K562 (cell line): ENCODE results near the gene CAMK2G. TPM values are rescaled to one million over a fixed set of nuclear protein-coding genes. Genes with fewer than 3 reads are reported as not detected.

Source experiments
- ATAC-seq: fragments of 200-7000 bp; cut with Tn5 transposase; 3 replicates; pipeline ENCODE4 v1.9.1; 2020; ENCODE audit warnings: moderate library complexity
- BruUV-seq: library from RNA; stranded (reverse); fragments of 400-500 nt; replicated peaks from 2 replicates; lab custom pipeline; 2021; lab: Mats Ljungman, UMichigan
- CTCF ChIA-PET: fragments of 300-600 bp; formaldehyde crosslinking; extraction: SDS; loops from one replicate; lab custom pipeline; 2021; ENCODE audit warnings: low intra/inter-chr PET ratio; lab: Yijun Ruan, JAX
- POLR2A ChIA-PET: fragments of 300-600, 350-650 bp; sonication (Branson Sonifier 250); formaldehyde crosslinking; extraction: SDS; loops from one replicate; lab custom pipeline; 2021; ENCODE audit warnings: antibody characterized with exemption, inconsistent platforms; lab: Yijun Ruan, JAX
- DNase-seq, 4 experiments: peaks; one replicate each; pipeline versions ENCODE4 v3.0.0 to v3.0.0-alpha.2; 2011 to 2018; ENCODE audit warnings: low spot score in 3 of 4, mixed read lengths in 3 of 4; ENCODE audit errors: extremely low read depth in 1 of 4
- FAIRE-seq: peaks from 2 replicates; lab custom pipeline; 2011; peaks lifted over from hg19 to GRCh38; lab: Jason Lieb, UNC
- H2AFZ ChIP-seq: 2 replicates; pipeline ENCODE4 v1.6.0; 2011; ENCODE audit warnings: low read depth, low read length, control low read depth, inconsistent platforms
- H3K27ac ChIP-seq: fragments of 200-600 bp; 3 replicates; pipeline ENCODE4 v1.8.0; 2011; ENCODE audit warnings: low read depth, mild to moderate bottlenecking, control low read depth, inconsistent platforms, low read length, moderate library complexity, mixed read lengths; ENCODE audit errors: extremely low read depth
- H3K27me3 ChIP-seq, 2 experiments: fragments of 300-600 bp in 1 of 2; 2 replicates in 1 of 2; 3 replicates in 1 of 2; pipeline versions ENCODE4 v1.6.0 to v1.8.0; 2011; ENCODE audit warnings: inconsistent platforms in 2 of 2, low read length in 2 of 2, mild to moderate bottlenecking in 1 of 2, mixed read lengths in 1 of 2, moderate library complexity in 1 of 2; ENCODE audit not compliant: control insufficient read depth in 2 of 2, insufficient read depth in 2 of 2
- H3K36me3 ChIP-seq: fragments of 300-600 bp; 3 replicates; pipeline ENCODE4 v1.8.0; 2011; ENCODE audit warnings: mild to moderate bottlenecking, low read length, inconsistent platforms; ENCODE audit not compliant: control insufficient read depth, insufficient read depth
- H3K4me1 ChIP-seq, 2 experiments: fragments of 200-600 bp in 1 of 2; replicated peaks in 1 of 2; 2 replicates in 1 of 2; 3 replicates in 1 of 2; pipeline versions ENCODE4 v1.5.1 to v1.8.0; 2011; ENCODE audit warnings: inconsistent platforms in 2 of 2, low read length in 2 of 2, mild to moderate bottlenecking in 1 of 2, mixed read lengths in 1 of 2, moderate library complexity in 1 of 2; ENCODE audit not compliant: control insufficient read depth in 2 of 2, insufficient read depth in 2 of 2
- H3K4me2 ChIP-seq: 2 replicates; pipeline ENCODE4 v1.6.1; 2011; ENCODE audit warnings: low read length, control low read depth, inconsistent platforms, mixed read lengths; ENCODE audit not compliant: insufficient read depth
- H3K4me3 ChIP-seq: fragments of 200-600 bp; sonication (generic), shearing (Covaris generic); 2 replicates; pipeline ENCODE4 v1.5.1; 2016; ENCODE audit warnings: control low read depth, inconsistent platforms
- H3K79me2 ChIP-seq: fragments of 200-600 bp; 3 replicates; pipeline ENCODE4 v1.8.0; 2011; ENCODE audit warnings: low read length, inconsistent platforms; ENCODE audit not compliant: control insufficient read depth, insufficient read depth
- H3K9ac ChIP-seq, 2 experiments: 2 replicates each; pipeline versions ENCODE4 v1.6.0 to v1.6.1; 2011; ENCODE audit warnings: low read depth in 2 of 2, low read length in 2 of 2, control low read depth in 1 of 2, inconsistent platforms in 1 of 2, mild to moderate bottlenecking in 1 of 2, mixed read lengths in 1 of 2; ENCODE audit not compliant: insufficient read depth in 1 of 2
- H3K9me1 ChIP-seq: one replicate; pipeline ENCODE4 v1.6.0; 2011; ENCODE audit warnings: inconsistent platforms, mild to moderate bottlenecking, low read length, moderate library complexity; ENCODE audit not compliant: control insufficient read depth, insufficient read depth
- H3K9me3 ChIP-seq: replicated peaks from 2 replicates; pipeline ENCODE4 v1.5.1; 2011; ENCODE audit warnings: low read depth, low read length, inconsistent platforms; ENCODE audit not compliant: control insufficient read depth, insufficient read depth
- H4K20me1 ChIP-seq: replicated peaks from 2 replicates; pipeline ENCODE4 v1.6.1; 2011; ENCODE audit warnings: low read length, inconsistent platforms, mixed read lengths; ENCODE audit not compliant: control insufficient read depth, insufficient read depth
- ARID1B ChIP-seq: fragments of 450-650 bp; IDR thresholded peaks from 2 replicates; pipeline ENCODE4 v1.6.1; 2016; ENCODE audit warnings: antibody characterized with exemption, mild to moderate bottlenecking, inconsistent platforms
- ATF7 ChIP-seq: fragments of 450-650 bp; IDR thresholded peaks from 2 replicates; pipeline ENCODE4 v1.7.1; 2014; ENCODE audit warnings: mild to moderate bottlenecking, moderate library complexity
- CEBPB ChIP-seq: fragments of 450-650 bp; IDR thresholded peaks from 2 replicates; pipeline ENCODE4 v1.6.1; 2016; ENCODE audit warnings: missing genetic modification characterization, missing compliant biosample characterization
- ESRRA ChIP-seq: fragments of 450-650 bp; IDR thresholded peaks from 2 replicates; pipeline ENCODE4 v1.6.1; 2014; ENCODE audit warnings: low read depth, mild to moderate bottlenecking, moderate library complexity, borderline replicate concordance
- HDAC1 ChIP-seq, 2 experiments: fragments of 450-650 bp; IDR thresholded peaks; 2 replicates each; pipeline ENCODE4 v1.6.1; 2016 to 2017; ENCODE audit warnings: inconsistent platforms in 1 of 2, mild to moderate bottlenecking in 1 of 2, moderate library complexity in 1 of 2
- HDAC2 ChIP-seq: fragments of 450-650 bp; IDR thresholded peaks from 2 replicates; pipeline ENCODE4 v1.6.1; 2016; ENCODE audit warnings: mild to moderate bottlenecking
- JUNB ChIP-seq: fragments of 450-650 bp; formaldehyde crosslinking; conservative IDR thresholded peaks from 2 replicates; pipeline ENCODE4 v1.4.0; 2020; ENCODE audit warnings: mild to moderate bottlenecking
- L3MBTL2 ChIP-seq: fragments of 450-650 bp; IDR thresholded peaks from 2 replicates; pipeline ENCODE4 v1.6.1; 2016; ENCODE audit warnings: mild to moderate bottlenecking, moderate library complexity
- RBM34 ChIP-seq: fragments of 200-400 bp; formaldehyde crosslinking; IDR thresholded peaks from 2 replicates; pipeline ENCODE4 v1.6.1; 2018; ENCODE audit warnings: low read length, borderline replicate concordance; ENCODE audit not compliant: insufficient read depth
- RCOR1 ChIP-seq, 2 experiments: IDR thresholded peaks; 2 replicates each; pipeline ENCODE4 v1.6.1; 2012; ENCODE audit warnings: low read depth in 2 of 2, low read length in 2 of 2, borderline replicate concordance in 1 of 2, improper control_type of control experiment in 1 of 2
- SMAD4 ChIP-seq: fragments of 250-450 bp; sonication (Bioruptor Pico); conservative IDR thresholded peaks from 2 replicates; pipeline ENCODE4 v1.8.0; 2021; ENCODE audit warnings: inconsistent platforms, mild to moderate bottlenecking, moderate library complexity
- SMC3 ChIP-seq: conservative IDR thresholded peaks from 2 replicates; pipeline ENCODE4 v1.6.1; 2011; ENCODE audit warnings: low read depth, low read length, improper control_type of control experiment; ENCODE audit not compliant: insufficient read depth
- ZC3H11A ChIP-seq: IDR thresholded peaks from 2 replicates; pipeline ENCODE4 v1.6.1; 2012; ENCODE audit warnings: low read depth, low read length, improper control_type of control experiment
- ZFX ChIP-seq: sonication (generic); formaldehyde crosslinking; IDR thresholded peaks from 2 replicates; pipeline ENCODE4 v1.8.0; 2022; ENCODE audit warnings: mild to moderate bottlenecking, missing genetic modification reagents, moderate library complexity
- ZNF444 ChIP-seq: fragments of 250-450 bp; sonication (Bioruptor Pico); IDR thresholded peaks from 2 replicates; pipeline ENCODE4 v1.4.0; 2020; ENCODE audit warnings: mild to moderate bottlenecking, moderate library complexity
- WGBS: fragments of 100-300 bp; shearing (Covaris generic); methylation state at CpG from one replicate; pipeline ENCODE4 v1.1.6; 2016; ENCODE audit warnings: low coverage, mixed read lengths; ENCODE audit not compliant: insufficient coverage; ENCODE audit errors: missing lambda C conversion rate; 5-methylcytosine and 5-hydroxymethylcytosine counted together
- in situ Hi-C: fragments of 300-500 bp; cut with MboI; formaldehyde crosslinking; loops from 4 replicates; pipeline ENCODE4 v1.15.0; 2018; ENCODE audit warnings: inconsistent platforms, mixed read lengths
- intact Hi-C: fragments of 100-400 bp; cut with micrococcal nuclease; formaldehyde crosslinking; loops from 2 replicates; pipeline ENCODE4 v1.14.2; 2022
- polyA plus RNA-seq, 8 experiments: library from polyadenylated mRNA; depleted of rRNA in 4 of 8; stranded (reverse) in 5 of 8; unstranded in 3 of 8; fragments of >200 nt; fragmentation: Nextera tagmentation in 2 of 8; fragmentation: Illumina TruSeq in 1 of 8; extraction: Ambion mirVana in 2 of 8; extraction: Trizol in 1 of 8; gene quantifications; 2 replicates each; pipeline versions ENCODE4 v1.2.1 to v1.2.3, GENCODE V29; 2011 to 2014; ENCODE audit warnings: inconsistent platforms in 1 of 8, missing spikeins in 1 of 8
- total RNA-seq, 7 experiments: library from RNA; depleted of rRNA in 6 of 7; stranded (reverse); fragments of >200 nt in 6 of 7; fragmentation: Illumina TruSeq in 2 of 7; extraction: Trizol in 2 of 7; gene quantifications; 2 replicates each; pipeline versions ENCODE4 v1.2.1 to v1.2.3, GENCODE V29; 2011 to 2021; ENCODE audit warnings: low replicate concordance in 1 of 7
- TF ChIP-seq, protein P1 (sequence below): fragments of 450-650 bp; IDR thresholded peaks from 2 replicates; pipeline ENCODE4 v1.6.1; 2016; ENCODE audit warnings: antibody characterized with exemption
- TF ChIP-seq, protein P2 (sequence below): sonication (generic); formaldehyde crosslinking; IDR thresholded peaks from 2 replicates; pipeline ENCODE4 v1.8.0; 2022; ENCODE audit warnings: missing genetic modification reagents, mild to moderate bottlenecking, moderate library complexity, borderline replicate concordance

The CAMK2G gene
- total and polyA plus RNA-seq, 9 of the 15 experiments (the other 6 are each of a cell fraction or from before 2014, with no cell fraction given): 9.0 to 37.9 (median 32.6) TPM

DNA sequence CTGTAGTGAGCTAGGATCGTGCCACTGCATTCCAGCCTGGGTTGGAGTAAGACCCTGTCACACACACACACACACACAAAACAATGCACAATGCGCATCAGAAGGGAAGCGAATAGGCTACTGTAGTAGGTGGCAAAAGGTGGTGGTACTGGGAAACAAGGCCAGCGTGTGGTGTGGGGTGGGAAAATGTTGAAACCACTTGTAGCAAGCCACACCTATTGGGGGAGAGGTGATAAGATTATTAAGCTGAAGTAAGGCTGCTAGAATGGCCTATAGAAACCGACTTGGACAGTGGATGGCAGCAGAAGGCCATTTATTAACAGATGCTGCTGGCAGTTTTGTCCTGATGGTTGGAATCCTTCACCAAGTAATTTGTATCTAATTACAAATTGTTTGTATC lies 99.7 kb downstream of the CAMK2G start:
- peaks cover 13% of the 10 kb centered on the region for H4K20me1 ChIP-seq
- intact Hi-C loops (loop anchor here (1.0 to 5.0 kb wide), 5 partner anchors 40 to 158 kb away; no protein-coding TSS in a partner anchor), in situ Hi-C loops (loop anchor here (5.0 to 10.0 kb wide), 2 partner anchors 103 to 120 kb away; partner anchors contain the start of gene SYNPO2L)
- H3K27ac ChIP-seq: peak overlapping the region; percentile 42; the same call in 1 of the 3 replicates
- FAIRE-seq: peak; percentile 90
- H3K36me3 ChIP-seq: peaks cover 72% of the 10 kb centered on the region
- H3K27me3 ChIP-seq: no peaks in the 10 kb centered on the region
- ChIA-PET CTCF (interaction anchor here (0.6 to 1.5 kb wide), 6 partner anchors 13 to 1462 kb away, joined by 3 to 8 read pairs (median 4); partner anchors contain the start of gene COMTD1), POLR2A (interaction anchor here (0.6 to 11.0 kb wide), 11 partner anchors 7 to 311 kb away, joined by 3 to 137 read pairs (median 5); partner anchors contain the start of genes CHCHD1 and ZSWIM8)
- H3K4me1 ChIP-seq: peaks cover 21 to 29% of the 10 kb centered on the region in 2 experiments; a peak in 4 of 5 replicates
- H3K4me3 ChIP-seq: peak overlapping the region; percentile 74
- H3K4me2 ChIP-seq: peak overlapping the region; percentile 98
- WGBS: 5% methylated on average over 5 of the region's 5 CpGs
- DNase-seq: peak; percentile 53 to 80 (median 64)
- H3K9me1 ChIP-seq: no peaks in the 10 kb centered on the region
- H3K9ac ChIP-seq: peak overlapping the region; percentile 69 to 79; a peak in 2 of 4 replicates
- peak; percentile 46 for ATAC-seq
- H2AFZ ChIP-seq: no peak overlapping the region
- BruUV-seq: no TSS peak
- H3K79me2 ChIP-seq: peaks cover 77% of the 10 kb centered on the region
- H3K9me3 ChIP-seq: no peaks in the 10 kb centered on the region
- TF ChIP-seq HDAC1 (IDR thresholded peaks at IDR 0.05) (peak in 1 of 2 experiments; percentile 74; a peak in 2 of 4 replicates), HDAC2 (peak; percentile 45; the same call in 1 of the 2 replicates), ZNF444 (CRISPR knock-in tag) (0 out of 2 replicates have a peak, but pooled peaks have one; percentile 46), RBM34 (no peak), JUNB (CRISPR knock-in tag) (no peak), RCOR1 (IDR thresholded peaks at IDR 0.05; ENCODE audit: borderline replicate concordance in 1 of 2, low read depth in 2 of 2, low read length in 2 of 2) (peak in 1 of 2 experiments; percentile 52; a peak in 1 of 4 replicates), ARID1B (peak; percentile 34; the same call in 1 of the 2 replicates), ESRRA (0 out of 2 replicates have a peak, but pooled peaks have one; percentile 21), L3MBTL2 (peak; percentile 54; the same call in 1 of the 2 replicates), ATF7 (peak; percentile 52), SMC3 (0 out of 2 replicates have a peak, but pooled peaks have one; percentile 18), ZFX (CRISPR knock-in tag) (peak; percentile 34; the same call in 1 of the 2 replicates), CEBPB (peak; percentile 66), ZC3H11A (no peak), SMAD4 (CRISPR knock-in tag) (0 out of 2 replicates have a peak, but pooled peaks have one; percentile 14)
- TF ChIP-seq, protein P1, sequence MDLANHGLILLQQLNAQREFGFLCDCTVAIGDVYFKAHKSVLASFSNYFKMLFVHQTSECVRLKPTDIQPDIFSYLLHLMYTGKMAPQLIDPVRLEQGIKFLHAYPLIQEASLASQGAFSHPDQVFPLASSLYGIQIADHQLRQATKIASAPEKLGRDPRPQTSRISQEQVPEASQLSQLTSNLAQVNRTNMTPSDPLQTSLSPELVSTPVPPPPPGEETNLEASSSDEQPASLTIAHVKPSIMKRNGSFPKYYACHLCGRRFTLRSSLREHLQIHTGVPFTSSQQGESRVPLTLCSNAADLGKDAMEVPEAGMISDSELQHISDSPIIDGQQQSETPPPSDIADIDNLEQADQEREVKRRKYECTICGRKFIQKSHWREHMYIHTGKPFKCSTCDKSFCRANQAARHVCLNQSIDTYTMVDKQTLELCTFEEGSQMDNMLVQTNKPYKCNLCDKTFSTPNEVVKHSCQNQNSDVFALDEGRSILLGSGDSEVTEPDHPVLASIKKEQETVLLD: 0 out of 2 replicates have a peak, but pooled peaks have one; percentile 27
- TF ChIP-seq, protein P2, sequence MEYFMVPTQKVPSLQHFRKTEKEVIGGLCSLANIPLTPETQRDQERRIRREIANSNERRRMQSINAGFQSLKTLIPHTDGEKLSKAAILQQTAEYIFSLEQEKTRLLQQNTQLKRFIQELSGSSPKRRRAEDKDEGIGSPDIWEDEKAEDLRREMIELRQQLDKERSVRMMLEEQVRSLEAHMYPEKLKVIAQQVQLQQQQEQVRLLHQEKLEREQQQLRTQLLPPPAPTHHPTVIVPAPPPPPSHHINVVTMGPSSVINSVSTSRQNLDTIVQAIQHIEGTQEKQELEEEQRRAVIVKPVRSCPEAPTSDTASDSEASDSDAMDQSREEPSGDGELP: 0 out of 2 replicates have a peak, but pooled peaks have one; percentile 17
